DND-41 (cell line): ENCODE results near the gene HERC6.

Source experiments
- ATAC-seq: fragments of 200-7000 bp; cut with Tn5 transposase; 3 replicates; pipeline ENCODE4 v1.9.1; 2021; ENCODE audit warnings: low read depth; ENCODE audit not compliant: insufficient read depth
- DNase-seq: peaks from one replicate; pipeline ENCODE4 v3.0.0-alpha.2; 2020
- H2AFZ ChIP-seq: 2 replicates; pipeline ENCODE4 v1.6.0; 2012; ENCODE audit warnings: low read depth, low read length
- H3K27ac ChIP-seq: 2 replicates; pipeline ENCODE4 v1.5.1; 2012; ENCODE audit warnings: low read length, inconsistent platforms
- H3K27me3 ChIP-seq: fragments of 200-600 bp; sonication (generic); 2 replicates; pipeline ENCODE4 v1.6.0; 2012; ENCODE audit warnings: low read length, mild to moderate bottlenecking, inconsistent platforms; ENCODE audit not compliant: insufficient read depth, poor library complexity
- H3K36me3 ChIP-seq: 2 replicates; pipeline ENCODE4 v1.5.1; 2012; ENCODE audit warnings: low read length, inconsistent platforms; ENCODE audit not compliant: insufficient read depth
- H3K4me1 ChIP-seq: 2 replicates; pipeline ENCODE4 v1.5.1; 2012; ENCODE audit warnings: mild to moderate bottlenecking, low read length; ENCODE audit not compliant: insufficient read depth
- H3K4me2 ChIP-seq: 2 replicates; pipeline ENCODE4 v1.6.0; 2012; ENCODE audit warnings: mild to moderate bottlenecking, moderate library complexity, low read length, inconsistent platforms; ENCODE audit not compliant: insufficient read depth
- H3K4me3 ChIP-seq, 2 experiments: fragments of 200-600 bp in 1 of 2; shearing (Covaris generic) in 1 of 2; 2 replicates each; pipeline ENCODE4 v1.5.1; 2012 to 2016; ENCODE audit warnings: inconsistent platforms in 2 of 2, low read length in 2 of 2, mild to moderate bottlenecking in 2 of 2, low read depth in 1 of 2, moderate library complexity in 1 of 2
- H3K79me2 ChIP-seq: 2 replicates; pipeline ENCODE4 v1.6.0; 2012; ENCODE audit warnings: low read length, inconsistent platforms; ENCODE audit not compliant: insufficient read depth
- H3K9ac ChIP-seq: 2 replicates; pipeline ENCODE4 v1.6.0; 2012; ENCODE audit warnings: low read depth, mild to moderate bottlenecking, inconsistent platforms, low read length, moderate library complexity
- H3K9me3 ChIP-seq: 2 replicates; pipeline ENCODE4 v1.5.1; 2012; ENCODE audit warnings: low read length, moderate library complexity, mild to moderate bottlenecking, inconsistent platforms; ENCODE audit not compliant: insufficient read depth, severe bottlenecking
- H4K20me1 ChIP-seq: 2 replicates; pipeline ENCODE4 v1.6.0; 2012; ENCODE audit warnings: low read length; ENCODE audit not compliant: insufficient read depth
- CTCF ChIP-seq: IDR thresholded peaks from 2 replicates; pipeline ENCODE4 v1.5.1; 2012; ENCODE audit warnings: borderline replicate concordance, low read length, moderate library complexity, mild to moderate bottlenecking; ENCODE audit not compliant: poor library complexity, severe bottlenecking; ENCODE audit errors: extremely low read depth
- EZH2 ChIP-seq: IDR thresholded peaks from 3 replicates; pipeline ENCODE4 v1.6.1; 2012; ENCODE audit warnings: borderline replicate concordance, low read depth, mild to moderate bottlenecking, moderate library complexity, low read length, inconsistent platforms; ENCODE audit not compliant: severe bottlenecking

Gene HERC6

GRCh38 chr4:88411491-88412096 lies 32.9 kb downstream of the HERC6 start:
- no peaks in the 10 kb centered on the region for H3K79me2 ChIP-seq
- TF ChIP-seq EZH2 (no peak), CTCF (no peak)
- no peak overlapping the region for H3K4me2 ChIP-seq
- no peaks in the 10 kb centered on the region for H3K27me3 ChIP-seq
- no peaks in the 10 kb centered on the region for H3K4me1 ChIP-seq
- ATAC-seq (no peak), DNase-seq (no peak)
- H3K36me3 ChIP-seq = no peaks in the 10 kb centered on the region
- H3K4me3 ChIP-seq = no peak overlapping the region
- no peaks in the 10 kb centered on the region for H4K20me1 ChIP-seq
- no peaks in the 10 kb centered on the region for H3K9me3 ChIP-seq
- H3K9ac ChIP-seq = no peak overlapping the region
- H3K27ac ChIP-seq = no peak overlapping the region
- no peak overlapping the region for H2AFZ ChIP-seq

GRCh38 chr4:88413801-88414200 lies 35.1 kb downstream of the HERC6 start:
- Histone ChIP-seq H4K20me1 (no peaks in the 10 kb centered on the region), H3K36me3 (no peaks in the 10 kb centered on the region), H3K79me2 (no peaks in the 10 kb centered on the region), H3K4me2 (no peak overlapping the region), H3K27me3 (no peaks in the 10 kb centered on the region), H3K27ac (no peak overlapping the region), H2AFZ (no peak overlapping the region), H3K9ac (no peak overlapping the region), H3K4me3 (no peak overlapping the region), H3K4me1 (no peaks in the 10 kb centered on the region), H3K9me3 (no peaks in the 10 kb centered on the region)
- no peak for DNase-seq
- no peak for TF ChIP-seq EZH2
- TF ChIP-seq CTCF = no peak
- ATAC-seq = no peak

GRCh38 chr4:88414755-88415154 lies 36.1 kb downstream of the HERC6 start:
- no peak overlapping the region for H3K9ac ChIP-seq
- no peaks in the 10 kb centered on the region for H3K4me1 ChIP-seq
- no peaks in the 10 kb centered on the region for H3K27me3 ChIP-seq
- H3K27ac ChIP-seq = no peak overlapping the region
- ATAC-seq (no peak), DNase-seq (no peak)
- no peak overlapping the region for H3K4me2 ChIP-seq
- H2AFZ ChIP-seq = no peak overlapping the region
- no peak overlapping the region for H3K4me3 ChIP-seq
- no peaks in the 10 kb centered on the region for H4K20me1 ChIP-seq
- H3K36me3 ChIP-seq = no peaks in the 10 kb centered on the region
- no peaks in the 10 kb centered on the region for H3K9me3 ChIP-seq
- H3K79me2 ChIP-seq = no peaks in the 10 kb centered on the region
- TF ChIP-seq EZH2 (no peak), CTCF (no peak)

DNA sequence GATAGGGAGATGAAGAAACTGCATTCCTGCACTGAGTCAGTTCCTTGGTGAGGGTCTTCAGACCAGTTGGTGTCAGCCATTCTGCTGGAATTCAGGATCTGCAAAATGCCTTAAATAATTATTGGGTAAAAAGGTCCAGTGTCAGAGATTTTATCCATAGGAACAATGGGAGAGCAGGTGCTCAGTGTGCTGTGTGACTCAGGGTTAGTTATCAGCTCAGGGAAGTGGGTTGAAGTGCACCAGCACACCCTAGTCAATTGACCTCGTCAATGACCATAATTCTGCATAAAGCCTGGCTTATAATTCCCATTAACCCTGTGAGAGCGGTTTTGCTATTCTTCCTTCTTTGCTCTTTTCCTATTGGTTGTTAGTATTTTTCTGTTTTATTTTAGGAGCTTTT lies 37.3 kb downstream of the HERC6 start:
- H3K4me2 ChIP-seq = no peak overlapping the region
- no peak overlapping the region for H2AFZ ChIP-seq
- no peaks in the 10 kb centered on the region for H3K27me3 ChIP-seq
- no peak overlapping the region for H3K27ac ChIP-seq
- no peaks in the 10 kb centered on the region for H3K4me1 ChIP-seq
- no peaks in the 10 kb centered on the region for H3K9me3 ChIP-seq
- H3K36me3 ChIP-seq = no peaks in the 10 kb centered on the region
- no peaks in the 10 kb centered on the region for H4K20me1 ChIP-seq
- H3K9ac ChIP-seq = no peak overlapping the region
- no peaks in the 10 kb centered on the region for H3K79me2 ChIP-seq
- H3K4me3 ChIP-seq = no peak overlapping the region
- ATAC-seq = no peak
- no peak for TF ChIP-seq CTCF
- no peak for DNase-seq
